Keratinocyte (primary cell): Measurements from ENCODE around the gene SDCCAG8. TPM values are rescaled to one million over a fixed set of nuclear protein-coding genes. Genes with fewer than 3 reads are reported as not detected.

Source experiments
- DNase-seq: peaks from one replicate; pipeline ENCODE4 v3.0.0-alpha.2; 2011; ENCODE audit warnings: low read depth, missing footprints, low spot score
- FAIRE-seq: peaks from 2 replicates; lab custom pipeline; 2011; peaks lifted over from hg19 to GRCh38; lab: Jason Lieb, UNC
- H2AFZ ChIP-seq: 2 replicates; pipeline ENCODE4 v1.6.0; 2012; ENCODE audit warnings: low read length, control low read depth, inconsistent platforms; ENCODE audit not compliant: control insufficient read depth
- H3K27ac ChIP-seq: 2 replicates; pipeline ENCODE4 v1.5.1; 2011; ENCODE audit warnings: low read length; ENCODE audit not compliant: control insufficient read depth, insufficient read depth
- H3K27me3 ChIP-seq: 3 replicates; pipeline ENCODE4 v1.6.0; 2011; ENCODE audit warnings: low read length; ENCODE audit not compliant: control insufficient read depth, insufficient read depth; ENCODE audit errors: extremely low read depth
- H3K36me3 ChIP-seq, 2 experiments: 2 replicates in 1 of 2; 3 replicates in 1 of 2; pipeline ENCODE4 v1.5.1; 2011; ENCODE audit warnings: low read length in 2 of 2, mild to moderate bottlenecking in 1 of 2; ENCODE audit not compliant: control insufficient read depth in 2 of 2, insufficient read depth in 2 of 2; ENCODE audit errors: extremely low read depth in 1 of 2
- H3K4me1 ChIP-seq: 3 replicates; pipeline ENCODE4 v1.5.1; 2011; ENCODE audit warnings: low read length; ENCODE audit not compliant: control insufficient read depth, insufficient read depth; ENCODE audit errors: extremely low read depth
- H3K4me2 ChIP-seq: 3 replicates; pipeline ENCODE4 v1.6.0; 2011; ENCODE audit warnings: low read depth, low read length; ENCODE audit not compliant: control insufficient read depth, insufficient read depth; ENCODE audit errors: extremely low read depth
- H3K4me3 ChIP-seq, 3 experiments: fragments of 200-600 bp in 1 of 3; sonication (generic) in 1 of 3; 2 replicates in 2 of 3; 3 replicates in 1 of 3; pipeline ENCODE4 v1.5.1; 2011 to 2016; ENCODE audit warnings: low read length in 3 of 3, mild to moderate bottlenecking in 3 of 3, control low read depth in 2 of 3, inconsistent platforms in 1 of 3, low read depth in 1 of 3, mixed read lengths in 1 of 3, mixed run types in 1 of 3, moderate library complexity in 1 of 3; ENCODE audit not compliant: control insufficient read depth in 2 of 3, insufficient read depth in 2 of 3; ENCODE audit errors: extremely low read depth in 1 of 3
- H3K79me2 ChIP-seq: 2 replicates; pipeline ENCODE4 v1.6.0; 2012; ENCODE audit warnings: low read length; ENCODE audit not compliant: control insufficient read depth, insufficient read depth
- H3K9ac ChIP-seq: 3 replicates; pipeline ENCODE4 v1.6.0; 2011; ENCODE audit warnings: low read length; ENCODE audit not compliant: control insufficient read depth, insufficient read depth; ENCODE audit errors: extremely low read depth
- H3K9me1 ChIP-seq: 3 replicates; pipeline ENCODE4 v1.6.0; 2011; ENCODE audit warnings: low read length; ENCODE audit not compliant: control insufficient read depth, insufficient read depth; ENCODE audit errors: extremely low read depth
- H3K9me3 ChIP-seq: 2 replicates; pipeline ENCODE4 v1.5.1; 2012; ENCODE audit warnings: low read depth, low read length; ENCODE audit not compliant: control insufficient read depth
- H4K20me1 ChIP-seq: 3 replicates; pipeline ENCODE4 v1.6.0; 2011; ENCODE audit warnings: low read length; ENCODE audit not compliant: control insufficient read depth, insufficient read depth; ENCODE audit errors: extremely low read depth
- EZH2 ChIP-seq: IDR thresholded peaks from one replicate; pipeline ENCODE4 v1.6.1; 2012; ENCODE audit warnings: inconsistent platforms, mild to moderate bottlenecking, low read length, moderate library complexity
- dilution Hi-C: fragments of 300-500 bp; cut with MboI; formaldehyde crosslinking; loops from one replicate; pipeline ENCODE4 v1.7.0; 2020; ENCODE audit warnings: low sequenced_read_pairs; ENCODE audit not compliant: extremely low pct_ligation_motif_present
- polyA plus RNA-seq, 5 experiments: library from polyadenylated mRNA; depleted of rRNA in 3 of 5; stranded (reverse) in 3 of 5; stranded (forward) in 1 of 5; unstranded in 1 of 5; fragments of >200 nt; gene quantifications; 1 replicate in 1 of 5; 2 replicates in 3 of 5; 3 replicates in 1 of 5; pipeline versions ENCODE4 v1.2.1 to v1.2.3, GENCODE V29; 2011 to 2012; ENCODE audit warnings: missing spikeins in 2 of 5, low read depth in 1 of 5, low replicate concordance in 1 of 5
- TF ChIP-seq, protein P1 (sequence below), 3 experiments: IDR thresholded peaks in 1 of 3; conservative IDR thresholded peaks in 1 of 3; optimal IDR thresholded peaks in 1 of 3; 2 replicates in 2 of 3; 3 replicates in 1 of 3; pipeline versions ENCODE3 to v1.5.1; 2011; ENCODE audit warnings: low read length in 3 of 3, mild to moderate bottlenecking in 3 of 3, moderate library complexity in 2 of 3, control low read depth in 1 of 3, inconsistent platforms in 1 of 3; ENCODE audit not compliant: insufficient read depth in 2 of 3; ENCODE audit errors: extremely low read depth in 1 of 3

The SDCCAG8 gene
- polyA plus RNA-seq, 1 donor (not counting 4 experiments of a cell fraction or from before 2014, with no cell fraction given): 61.6 TPM

DNA sequence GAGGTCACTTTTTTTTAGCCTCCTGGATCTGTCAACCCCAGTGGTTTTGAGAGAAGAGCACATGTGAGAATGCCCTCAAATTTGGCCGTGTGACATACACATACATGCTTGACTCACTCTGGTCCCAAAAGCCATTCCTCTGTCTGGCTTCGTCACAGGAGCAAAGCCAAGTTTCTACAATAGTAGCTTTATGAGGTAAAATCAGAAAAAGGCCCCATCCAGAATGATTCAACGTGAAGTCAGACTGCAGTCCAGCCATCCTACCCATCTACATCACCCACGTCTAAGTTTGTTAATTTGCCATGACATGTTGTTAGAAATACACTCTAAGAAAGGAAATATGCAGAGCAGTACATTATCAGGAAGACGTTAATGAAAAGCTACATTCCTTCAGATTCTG is 245.2 kb downstream of the SDCCAG8 start:
- no peak overlapping the region for H3K4me2 ChIP-seq

DNA sequence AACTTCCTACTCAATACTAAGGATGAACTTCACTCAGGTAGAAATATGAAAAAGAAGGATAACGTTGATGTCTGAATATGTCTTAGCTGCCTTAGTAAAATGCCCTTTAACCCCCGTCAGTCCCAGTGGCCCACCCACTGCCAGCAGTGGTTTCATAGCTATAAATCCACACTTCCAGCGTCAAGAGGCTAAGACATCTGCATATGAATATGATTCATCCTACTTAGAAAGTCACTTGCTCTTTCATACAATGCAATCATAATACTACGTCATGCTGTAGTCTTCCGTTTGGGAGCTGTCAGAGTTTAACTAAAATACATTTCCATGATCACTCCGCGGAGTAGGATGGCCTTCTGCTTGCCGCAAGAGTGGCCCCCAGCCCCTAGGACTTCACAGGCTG is 247.3 kb downstream of the SDCCAG8 start:
- no peaks in the 10 kb centered on the region for H3K36me3 ChIP-seq
- no peak overlapping the region for H3K4me2 ChIP-seq
- dilution Hi-C loops: no loop called here
- H3K9me1 ChIP-seq: no peaks in the 10 kb centered on the region
- H4K20me1 ChIP-seq: no peaks in the 10 kb centered on the region
- no peaks in the 10 kb centered on the region for H3K27me3 ChIP-seq
- no peaks in the 10 kb centered on the region for H3K9me3 ChIP-seq
- no peak for FAIRE-seq
- no peak for DNase-seq
- H2AFZ ChIP-seq: no peak overlapping the region
- H3K4me1 ChIP-seq: peaks cover 8% of the 10 kb centered on the region
- H3K4me3 ChIP-seq: no peak overlapping the region
- no peaks in the 10 kb centered on the region for H3K79me2 ChIP-seq
- H3K27ac ChIP-seq: no peak overlapping the region
- H3K9ac ChIP-seq: no peak overlapping the region
- TF ChIP-seq, protein P1, sequence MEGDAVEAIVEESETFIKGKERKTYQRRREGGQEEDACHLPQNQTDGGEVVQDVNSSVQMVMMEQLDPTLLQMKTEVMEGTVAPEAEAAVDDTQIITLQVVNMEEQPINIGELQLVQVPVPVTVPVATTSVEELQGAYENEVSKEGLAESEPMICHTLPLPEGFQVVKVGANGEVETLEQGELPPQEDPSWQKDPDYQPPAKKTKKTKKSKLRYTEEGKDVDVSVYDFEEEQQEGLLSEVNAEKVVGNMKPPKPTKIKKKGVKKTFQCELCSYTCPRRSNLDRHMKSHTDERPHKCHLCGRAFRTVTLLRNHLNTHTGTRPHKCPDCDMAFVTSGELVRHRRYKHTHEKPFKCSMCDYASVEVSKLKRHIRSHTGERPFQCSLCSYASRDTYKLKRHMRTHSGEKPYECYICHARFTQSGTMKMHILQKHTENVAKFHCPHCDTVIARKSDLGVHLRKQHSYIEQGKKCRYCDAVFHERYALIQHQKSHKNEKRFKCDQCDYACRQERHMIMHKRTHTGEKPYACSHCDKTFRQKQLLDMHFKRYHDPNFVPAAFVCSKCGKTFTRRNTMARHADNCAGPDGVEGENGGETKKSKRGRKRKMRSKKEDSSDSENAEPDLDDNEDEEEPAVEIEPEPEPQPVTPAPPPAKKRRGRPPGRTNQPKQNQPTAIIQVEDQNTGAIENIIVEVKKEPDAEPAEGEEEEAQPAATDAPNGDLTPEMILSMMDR (optimal IDR thresholded peaks at IDR 0.05 in 1 of 3, IDR thresholded peaks at IDR 0.05 in 1 of 3, conservative IDR thresholded peaks at IDR 0.05 in 1 of 3; ENCODE audit: extremely low read depth in 1 of 3, insufficient read depth in 2 of 3, low read length in 3 of 3): no peak
- TF ChIP-seq EZH2: no peak

More for the DNA sequence above, 245.2 kb downstream of the SDCCAG8 start:
- Histone ChIP-seq H3K9ac (no peak overlapping the region), H3K4me1 (peaks cover 8% of the 10 kb centered on the region), H3K79me2 (peaks cover 3% of the 10 kb centered on the region), H3K9me3 (no peaks in the 10 kb centered on the region), H3K36me3 (no peaks in the 10 kb centered on the region), H4K20me1 (no peaks in the 10 kb centered on the region), H3K4me3 (no peak overlapping the region), H3K27me3 (no peaks in the 10 kb centered on the region), H3K9me1 (no peaks in the 10 kb centered on the region), H3K27ac (no peak overlapping the region), H2AFZ (no peak overlapping the region)
- FAIRE-seq (peak; percentile 81), DNase-seq (no peak)
- dilution Hi-C loops: no loop called here
- no peak for TF ChIP-seq EZH2
- TF ChIP-seq, protein P1 (optimal IDR thresholded peaks at IDR 0.05 in 1 of 3, IDR thresholded peaks at IDR 0.05 in 1 of 3, conservative IDR thresholded peaks at IDR 0.05 in 1 of 3; ENCODE audit: extremely low read depth in 1 of 3, insufficient read depth in 2 of 3, low read length in 3 of 3): no peak
